Stimulated activated CD4-positive, alpha-beta T cell treated with anti-CD3 and anti-CD28 coated beads, TNF-alpha, amount 100 ng/mL, for 48 hours (primary cell): Measurements from ENCODE around the gene FKBP5.
A peak's percentile ranks its signal among the peaks of the same experiment; 100 is the strongest.
"Not testable (repeated sequence)": the region's sequence is repeated elsewhere in the genome, so short reads cannot be mapped to it uniquely, and the experiment has no call there.

Experiments
- DNase-seq, 3 donors: peaks; one replicate each; pipeline ENCODE4 v3.0.0-alpha.2; 2020; ENCODE audit warnings: low read depth in 3 of 3

Gene FKBP5

GRCh38 chr6:35691027-35691824, 2.5 kb upstream of the FKBP5 start:
- no peak for DNase-seq

GRCh38 chr6:35690484-35690883, 1.8 kb upstream of the FKBP5 start:
- DNase-seq = no peak

- DNase-seq = not testable (repeated sequence)
Observed at GRCh38 chr6:35690006-35690405, 1.3 kb upstream of the FKBP5 start.

GRCh38 chr6:35687658-35688604, 784 bp downstream of the FKBP5 start:
- peak; percentile 39 to 56 (median 43) for DNase-seq

GRCh38 chr6:35686873-35687555, 1.7 kb downstream of the FKBP5 start:
- DNase-seq = no peak

GRCh38 chr6:35686436-35686835, 2.3 kb downstream of the FKBP5 start:
- DNase-seq = no peak

GRCh38 chr6:35683267-35683666, 5.4 kb downstream of the FKBP5 start:
- DNase-seq = no peak

GRCh38 chr6:35681298-35681697, 7.4 kb downstream of the FKBP5 start:
- no peak for DNase-seq

- no peak for DNase-seq
Observed at GRCh38 chr6:35679399-35679798, 9.3 kb downstream of the FKBP5 start.

GRCh38 chr6:35678814-35679213, 9.9 kb downstream of the FKBP5 start:
- no peak for DNase-seq

GRCh38 chr6:35678021-35678654, 10.6 kb downstream of the FKBP5 start:
- no peak for DNase-seq

GRCh38 chr6:35677456-35677855, 11.3 kb downstream of the FKBP5 start:
- DNase-seq = no peak

- DNase-seq = no peak
Observed at GRCh38 chr6:35675871-35676459, 12.8 kb downstream of the FKBP5 start.

GRCh38 chr6:35674594-35674993, 14.1 kb downstream of the FKBP5 start:
- no peak for DNase-seq

GRCh38 chr6:35673755-35674154, 15.0 kb downstream of the FKBP5 start:
- DNase-seq = no peak

GRCh38 chr6:35673284-35673666, 15.4 kb downstream of the FKBP5 start:
- not testable (repeated sequence) for DNase-seq

- DNase-seq = not testable (repeated sequence)
Observed at GRCh38 chr6:35670453-35670852, 18.3 kb downstream of the FKBP5 start.

- no peak for DNase-seq
Observed at GRCh38 chr6:35669451-35670045, 19.2 kb downstream of the FKBP5 start.

GRCh38 chr6:35668744-35669450, 19.8 kb downstream of the FKBP5 start:
- no peak for DNase-seq

GRCh38 chr6:35668096-35668495, 20.6 kb downstream of the FKBP5 start:
- DNase-seq = no peak
